ENCODE results near the gene SPATA6.

SPATA6 gene

DNA sequence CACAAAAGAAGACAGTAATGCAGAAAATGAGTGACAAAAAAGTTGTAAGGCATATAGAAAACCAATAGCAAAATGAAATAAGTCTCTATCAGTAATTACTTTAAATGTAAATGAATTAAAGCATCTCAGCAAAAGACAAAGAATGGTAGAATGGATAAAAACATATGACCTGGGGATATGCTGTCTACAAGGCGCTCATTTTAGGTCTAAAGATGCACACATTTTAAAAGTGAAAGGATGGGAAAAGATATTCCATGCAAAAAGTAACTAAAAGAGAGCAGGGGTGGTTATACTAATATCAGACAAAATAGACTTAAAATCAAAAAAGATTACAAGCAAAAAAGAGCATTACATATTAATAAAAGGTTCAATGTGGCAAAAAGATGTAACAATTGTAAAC is 41.2 kb downstream of the SPATA6 start:
- TF ChIP-seq POLR2A (IDR thresholded peaks at IDR 0.05; ENCODE audit: low read depth, low read length): no peak
- DNase-seq (ENCODE audit: insufficient read length, low spot score) (no peak), FAIRE-seq (no peak)

DNA sequence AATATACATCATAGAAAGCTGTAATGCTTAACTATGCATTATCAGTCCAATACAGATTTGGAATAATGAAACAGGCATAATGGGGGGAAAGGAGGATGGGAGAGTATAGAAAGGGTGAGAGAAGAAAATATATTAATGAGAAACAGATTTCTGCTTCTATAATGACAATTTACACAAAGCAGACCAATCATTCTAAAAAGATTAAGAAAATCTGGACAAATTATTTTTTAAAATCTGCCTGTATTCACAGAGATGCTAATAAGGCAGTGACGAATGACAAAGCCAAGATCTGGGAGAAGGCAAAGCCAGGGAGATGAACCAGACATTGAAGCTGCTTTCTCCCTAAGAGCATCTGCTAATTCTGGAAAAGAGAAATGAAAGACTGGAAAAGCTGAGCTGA is 50.0 kb downstream of the SPATA6 start:
- no peak for FAIRE-seq
- no peak for TF ChIP-seq POLR2A (IDR thresholded peaks at IDR 0.05; ENCODE audit: low read depth, low read length)
- DNase-seq (ENCODE audit: insufficient read length, low spot score): no peak

DNA sequence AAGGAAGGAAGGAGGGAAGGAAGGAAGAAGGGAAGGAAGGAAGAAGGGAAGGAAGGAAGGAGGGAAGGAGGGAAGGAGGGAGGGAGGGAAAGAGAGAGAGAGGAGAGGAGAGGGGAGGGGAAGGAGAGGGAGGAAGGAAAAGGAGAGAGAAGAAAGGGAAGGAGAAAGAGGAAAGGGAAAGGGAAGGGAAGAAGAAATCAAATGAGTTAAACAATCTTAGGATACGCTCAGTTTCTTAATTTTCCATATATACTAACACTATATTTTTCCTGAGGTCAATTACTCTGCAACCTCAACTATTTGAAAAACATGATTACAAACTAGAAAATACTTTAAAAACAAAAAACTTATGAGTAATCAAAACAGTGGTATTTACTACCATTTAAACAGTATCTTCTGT is 53.3 kb downstream of the SPATA6 start:
- FAIRE-seq (no peak), DNase-seq (ENCODE audit: insufficient read length, low spot score) (no peak)
- TF ChIP-seq POLR2A (IDR thresholded peaks at IDR 0.05; ENCODE audit: low read depth, low read length): no peak

DNA sequence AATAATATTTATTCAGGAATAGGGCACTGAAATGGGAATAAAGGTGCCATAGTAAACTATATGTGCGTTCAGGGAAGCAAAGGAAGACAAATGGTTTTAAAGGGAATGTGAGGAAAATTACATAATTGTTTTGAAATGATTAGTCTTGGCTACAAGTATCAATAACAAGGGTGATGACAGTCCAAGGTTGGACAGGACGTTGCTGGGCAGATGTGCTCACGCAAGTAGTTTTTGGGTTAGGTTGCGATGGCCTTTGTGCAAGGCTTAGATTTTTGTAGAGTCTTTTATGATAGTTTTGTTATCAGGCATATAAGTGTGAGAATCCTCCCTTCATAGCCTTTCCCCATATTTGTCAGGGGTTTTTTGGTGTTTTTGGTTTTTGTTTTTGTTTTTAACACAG is 57.0 kb downstream of the SPATA6 start:
- FAIRE-seq: no peak
- no peak for TF ChIP-seq POLR2A (IDR thresholded peaks at IDR 0.05; ENCODE audit: low read depth, low read length)

DNA sequence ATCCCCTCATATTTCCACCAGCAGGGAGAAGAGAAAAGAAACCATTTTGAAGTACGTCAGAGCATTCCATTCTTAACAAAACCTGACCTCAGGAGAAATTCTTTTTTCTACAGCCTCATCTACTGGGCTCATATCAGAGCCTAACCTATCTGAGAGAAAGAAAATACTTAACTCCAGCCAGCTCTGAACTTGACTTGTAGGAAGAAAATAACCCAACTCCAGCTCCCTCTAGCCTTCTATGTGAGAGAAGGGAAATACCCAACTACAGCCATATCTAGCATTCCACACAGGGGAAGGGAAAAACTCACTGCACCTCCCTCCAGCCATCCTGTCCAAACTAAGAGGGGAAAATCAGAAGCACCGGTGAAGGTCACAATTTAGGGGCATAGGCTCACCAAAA is 57.7 kb downstream of the SPATA6 start:
- FAIRE-seq (no peak), DNase-seq (ENCODE audit: insufficient read length, low spot score) (no peak)
- TF ChIP-seq POLR2A (IDR thresholded peaks at IDR 0.05; ENCODE audit: low read depth, low read length): no peak

More for the DNA sequence above, 57.0 kb downstream of the SPATA6 start:
- no peak for DNase-seq (ENCODE audit: insufficient read length, low spot score)

DNA sequence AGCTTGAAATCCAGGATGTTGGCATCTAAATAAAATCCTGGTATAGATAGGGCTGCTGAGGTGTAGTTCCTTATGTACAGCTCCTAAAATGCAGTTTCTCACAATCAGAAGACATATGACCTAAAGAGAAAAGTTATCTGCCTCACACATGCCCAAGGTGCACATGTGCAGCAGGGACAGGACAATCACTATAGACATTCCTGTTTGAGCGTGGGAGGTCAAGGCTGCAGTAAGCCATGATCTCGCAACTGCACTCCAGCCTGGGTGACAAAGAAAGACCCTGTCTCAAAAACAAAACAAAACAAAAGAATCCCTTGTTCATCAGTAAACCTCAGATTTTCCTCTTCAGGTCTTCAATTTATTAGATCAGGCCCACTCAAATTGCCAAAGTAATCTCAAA is 66.1 kb downstream of the SPATA6 start:
- TF ChIP-seq POLR2A (IDR thresholded peaks at IDR 0.05; ENCODE audit: low read depth, low read length): no peak
- DNase-seq (ENCODE audit: insufficient read length, low spot score) (no peak), FAIRE-seq (no peak)

DNA sequence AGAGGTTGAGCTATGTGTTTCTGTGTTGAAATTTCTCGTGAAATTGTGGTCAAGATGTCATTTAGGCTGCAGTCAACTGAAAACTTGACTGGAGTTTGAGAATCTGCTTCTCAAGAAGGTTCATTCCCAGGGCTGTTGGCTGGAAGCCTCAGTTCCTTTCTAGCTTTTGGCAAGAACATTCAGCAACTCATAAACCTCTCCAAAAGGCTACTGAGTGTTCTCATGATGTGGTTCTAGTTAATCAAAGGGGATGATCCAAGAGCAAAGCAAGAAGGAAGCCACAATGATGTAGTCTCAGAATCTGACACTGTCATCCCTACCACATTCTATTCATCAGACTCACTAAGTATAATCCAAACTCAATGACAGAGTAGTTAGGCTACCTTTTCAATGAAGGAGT is 66.6 kb downstream of the SPATA6 start:
- DNase-seq (ENCODE audit: insufficient read length, low spot score) (no peak), FAIRE-seq (no peak)
- no peak for TF ChIP-seq POLR2A (IDR thresholded peaks at IDR 0.05; ENCODE audit: low read depth, low read length)

DNA sequence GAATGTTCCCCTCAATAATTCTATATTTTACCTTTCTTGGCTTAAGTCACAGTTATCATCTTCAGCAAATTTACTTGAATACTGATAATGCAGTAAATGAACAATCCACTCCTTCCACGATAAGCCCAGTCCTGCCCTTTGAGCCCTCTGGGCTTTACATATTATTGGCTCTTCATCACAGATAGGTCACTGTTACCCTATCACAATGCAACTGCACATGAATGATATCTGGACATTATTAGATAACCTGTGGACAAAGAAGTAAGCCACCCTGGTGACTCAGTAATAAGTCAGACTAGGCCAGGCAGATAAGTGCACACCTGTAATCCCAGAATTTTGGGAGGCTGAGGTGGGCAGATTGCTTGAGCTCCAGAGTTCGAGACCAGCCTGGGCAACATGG is 69.4 kb downstream of the SPATA6 start:
- TF ChIP-seq POLR2A (IDR thresholded peaks at IDR 0.05; ENCODE audit: low read depth, low read length): no peak
- no peak for FAIRE-seq

DNA sequence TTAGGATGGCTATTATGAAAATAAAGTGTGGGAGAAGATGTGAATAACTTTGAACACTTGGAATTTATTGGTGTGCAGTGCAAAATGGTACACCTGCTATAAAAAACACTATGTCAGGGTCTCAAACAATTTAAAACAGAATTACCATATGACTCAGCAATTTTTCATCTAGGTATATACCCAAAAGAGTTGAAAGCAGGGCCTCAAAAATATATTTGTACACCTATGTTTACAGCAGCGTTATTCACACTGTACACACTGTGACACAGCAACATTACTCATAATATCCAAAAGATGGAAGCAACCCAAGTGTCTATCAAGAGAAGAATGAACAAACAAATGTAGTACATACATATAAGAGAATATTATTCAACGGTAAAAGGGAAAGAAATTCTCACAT is 75.8 kb downstream of the SPATA6 start:
- DNase-seq (ENCODE audit: insufficient read length, low spot score) (no peak), FAIRE-seq (no peak)
- TF ChIP-seq POLR2A (IDR thresholded peaks at IDR 0.05; ENCODE audit: low read depth, low read length): no peak

More for the DNA sequence above, 69.4 kb downstream of the SPATA6 start:
- DNase-seq (ENCODE audit: insufficient read length, low spot score): no peak

DNA sequence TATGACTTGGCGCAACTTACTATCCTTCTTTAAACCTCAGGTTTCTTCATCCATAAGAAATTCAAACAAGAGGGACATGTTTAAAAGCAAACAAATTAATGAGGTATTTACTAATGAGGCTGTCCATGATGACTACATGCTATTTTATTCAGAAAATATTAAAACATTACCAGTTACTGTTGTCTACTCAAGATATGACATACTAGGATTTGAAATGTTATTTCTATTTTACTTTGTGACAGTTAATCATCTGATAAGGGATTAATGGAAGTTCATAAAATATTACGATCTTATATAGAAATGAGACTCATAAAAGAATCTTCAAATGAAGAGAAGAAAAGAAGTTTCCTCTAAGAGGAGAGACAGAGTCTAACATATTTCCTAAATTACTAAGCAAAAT is 80.1 kb downstream of the SPATA6 start:
- no peak for FAIRE-seq
- DNase-seq (ENCODE audit: insufficient read length, low spot score): no peak
- TF ChIP-seq POLR2A (IDR thresholded peaks at IDR 0.05; ENCODE audit: low read depth, low read length): no peak

DNA sequence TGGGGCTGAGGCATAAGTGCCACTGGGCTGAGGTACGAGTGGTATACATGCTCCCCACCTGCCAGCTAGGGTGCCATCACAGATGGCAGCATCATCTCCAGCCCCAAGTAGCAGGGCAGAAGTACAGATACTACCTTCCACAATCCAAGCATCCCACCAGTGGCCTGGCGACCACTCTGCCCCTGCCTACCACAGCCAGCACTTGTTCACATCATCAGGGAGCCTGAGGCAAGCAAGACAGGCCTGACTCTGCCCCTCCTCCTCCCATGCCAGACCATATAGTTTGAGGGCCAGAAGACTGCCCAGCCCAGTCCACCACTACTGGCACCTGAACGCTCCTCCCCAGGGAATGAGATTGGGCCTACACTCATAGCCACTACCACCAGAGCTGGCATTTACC is 84.6 kb downstream of the SPATA6 start:
- FAIRE-seq: no peak
- no peak for TF ChIP-seq POLR2A (IDR thresholded peaks at IDR 0.05; ENCODE audit: low read depth, low read length)
- DNase-seq (ENCODE audit: insufficient read length, low spot score): no peak

DNA sequence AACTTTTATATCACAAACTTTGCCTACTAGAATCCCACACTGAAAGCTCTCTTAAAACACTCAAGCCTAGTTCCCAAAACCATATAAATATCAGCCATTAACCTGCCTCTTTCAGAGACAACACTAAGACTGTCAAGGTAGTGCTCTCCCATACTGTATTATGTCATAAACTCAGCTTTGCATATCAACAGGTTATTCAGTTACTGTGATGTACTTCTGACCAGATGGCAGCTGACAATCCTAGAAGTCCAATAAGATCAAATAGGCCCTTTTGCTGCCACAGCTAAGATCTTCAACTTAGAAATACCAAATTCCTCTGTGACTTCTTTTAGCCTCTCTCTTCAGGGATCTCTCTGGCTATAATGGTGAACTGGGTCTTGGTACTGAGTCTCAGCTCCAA is 97.2 kb downstream of the SPATA6 start:
- FAIRE-seq: no peak
- no peak for TF ChIP-seq POLR2A (IDR thresholded peaks at IDR 0.05; ENCODE audit: low read depth, low read length)
- DNase-seq (ENCODE audit: insufficient read length, low spot score): no peak

DNA sequence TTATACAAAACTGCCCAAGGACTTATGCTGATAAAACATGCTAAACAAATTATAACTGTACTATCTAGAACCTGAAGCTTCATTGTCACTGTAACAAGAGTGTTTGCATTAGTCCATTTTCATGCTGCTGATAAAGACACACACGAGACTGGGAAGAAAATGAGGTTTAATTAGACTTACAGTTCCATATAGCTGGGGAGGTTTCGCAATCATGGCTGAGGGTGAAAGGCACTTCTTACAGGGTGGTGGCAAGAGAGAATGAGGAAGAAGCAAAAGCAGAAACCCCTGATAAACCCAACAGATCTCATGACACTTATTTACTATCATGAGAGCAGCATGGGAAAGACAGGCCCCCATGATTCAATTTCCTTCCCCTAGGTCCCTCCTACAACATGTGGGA is 100.4 kb downstream of the SPATA6 start:
- no peak for TF ChIP-seq POLR2A (IDR thresholded peaks at IDR 0.05; ENCODE audit: low read depth, low read length)
- no peak for FAIRE-seq
- DNase-seq (ENCODE audit: insufficient read length, low spot score): no peak

DNA sequence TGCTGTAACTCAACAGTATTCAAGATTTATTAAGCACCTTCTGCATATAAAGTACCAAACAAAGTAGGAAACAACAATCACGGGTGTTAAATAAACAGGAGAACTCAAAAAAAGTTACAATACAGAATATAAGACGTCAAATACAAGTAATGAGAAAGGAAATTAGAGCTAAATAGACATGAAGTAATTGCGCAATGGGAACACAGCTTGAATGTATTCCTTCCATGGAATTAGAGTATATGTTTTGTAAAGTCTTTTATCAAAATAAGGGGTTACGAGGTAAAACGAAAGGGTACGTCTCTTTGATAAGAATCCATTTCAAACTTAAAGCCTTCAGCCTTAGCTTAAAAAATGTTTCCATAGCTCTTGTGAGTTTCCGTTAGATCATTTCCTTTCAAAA is 109.1 kb downstream of the SPATA6 start:
- no peak for TF ChIP-seq POLR2A (IDR thresholded peaks at IDR 0.05; ENCODE audit: low read depth, low read length)
- no peak for DNase-seq (ENCODE audit: insufficient read length, low spot score)
- no peak for FAIRE-seq

DNA sequence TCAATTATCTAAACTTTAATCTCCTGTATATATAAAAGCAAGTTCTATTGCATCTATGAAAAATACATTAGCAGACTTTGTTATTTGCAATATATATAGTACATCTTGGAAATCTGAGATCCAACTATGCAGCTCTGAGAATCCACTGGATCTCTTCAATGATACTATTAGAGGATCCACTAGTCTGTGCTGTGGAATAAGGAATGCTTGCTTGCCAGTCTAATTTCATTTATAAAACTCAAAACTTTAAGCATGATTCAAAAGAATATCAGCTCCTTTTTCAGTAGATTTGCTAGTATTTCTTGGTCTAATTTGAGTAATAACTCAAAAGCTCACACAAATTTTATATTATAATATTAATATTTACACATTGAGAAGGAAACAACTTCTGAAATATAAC is 115.1 kb downstream of the SPATA6 start:
- TF ChIP-seq POLR2A (IDR thresholded peaks at IDR 0.05; ENCODE audit: low read depth, low read length): no peak
- DNase-seq (ENCODE audit: insufficient read length, low spot score) (no peak), FAIRE-seq (no peak)

DNA sequence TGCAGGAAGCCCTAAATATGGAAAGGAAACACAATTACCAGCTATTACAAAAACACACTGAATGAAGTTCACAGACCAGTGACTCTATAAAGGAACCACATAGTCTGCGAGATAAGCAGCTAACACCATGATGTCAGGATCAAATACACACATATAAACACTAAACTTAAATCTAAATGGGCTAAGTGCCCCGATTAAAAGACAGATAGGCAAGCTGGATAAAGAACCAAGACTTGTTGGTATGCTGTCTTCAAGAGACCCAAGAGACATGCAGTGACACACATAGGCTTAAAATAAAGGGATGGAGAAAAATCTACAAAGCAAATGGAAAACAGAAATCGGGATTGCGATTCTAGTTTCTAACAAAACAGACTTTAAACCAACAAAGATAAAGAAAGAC is 127.6 kb downstream of the SPATA6 start:
- TF ChIP-seq POLR2A (IDR thresholded peaks at IDR 0.05; ENCODE audit: low read depth, low read length): no peak
- no peak for FAIRE-seq
- no peak for DNase-seq (ENCODE audit: insufficient read length, low spot score)
